K562 (cell line): ENCODE results near the gene AGAP1.

Experiments
- CTCF ChIP-seq, 3 experiments: IDR thresholded peaks in 2 of 3; conservative IDR thresholded peaks in 1 of 3; 2 replicates each; pipeline ENCODE4 v1.5.1; 2011 to 2012; ENCODE audit warnings: low read length in 3 of 3, mild to moderate bottlenecking in 3 of 3, control low read depth in 2 of 3, improper control_type of control experiment in 1 of 3, inconsistent platforms in 1 of 3, low read depth in 1 of 3, mixed read lengths in 1 of 3, moderate library complexity in 1 of 3; ENCODE audit not compliant: insufficient read depth in 2 of 3
- MAZ ChIP-seq, 2 experiments: fragments of 450-650 bp in 1 of 2; sonication (generic) in 1 of 2; formaldehyde crosslinking; IDR thresholded peaks in 1 of 2; conservative IDR thresholded peaks in 1 of 2; 2 replicates each; pipeline versions ENCODE4 v1.4.0 to v1.5.0; 2020; ENCODE audit warnings: mild to moderate bottlenecking in 1 of 2, missing genetic modification reagents in 1 of 2
- POLR2A ChIP-seq: fragments of 450-650 bp; conservative IDR thresholded peaks from 2 replicates; pipeline ENCODE4 v1.6.1; 2016
- TCF7 ChIP-seq: sonication (generic); IDR thresholded peaks from 2 replicates; pipeline ENCODE4 v1.6.1; 2016; ENCODE audit warnings: antibody characterized with exemption, borderline replicate concordance
- TEAD1 ChIP-seq, 2 experiments: fragments of 450-650 bp in 1 of 2; sonication (generic) in 1 of 2; formaldehyde crosslinking; IDR thresholded peaks; 2 replicates each; pipeline versions ENCODE4 v1.4.0 to v1.8.0; 2020 to 2022; ENCODE audit warnings: mild to moderate bottlenecking in 2 of 2, missing genetic modification reagents in 1 of 2
- TEAD2 ChIP-seq: fragments of 450-650 bp; IDR thresholded peaks from 2 replicates; pipeline ENCODE4 v1.6.1; 2016; ENCODE audit warnings: missing genetic modification characterization, control low read depth, missing compliant biosample characterization
- ZNF175 ChIP-seq: fragments of 200-800 bp; sonication (Bioruptor generic); IDR thresholded peaks from 2 replicates; pipeline ENCODE4 v1.6.1; 2016; ENCODE audit warnings: low read depth, mild to moderate bottlenecking, missing genetic modification characterization, missing compliant biosample characterization
- ZNF436 ChIP-seq: fragments of 250-450, 450-650 bp; sonication (Bioruptor Pico); formaldehyde crosslinking; IDR thresholded peaks from 2 replicates; pipeline ENCODE4 v1.7.0; 2020; ENCODE audit warnings: mild to moderate bottlenecking

- TF ChIP-seq CTCF (IDR thresholded peaks at IDR 0.05 in 2 of 3, conservative IDR thresholded peaks at IDR 0.05 in 1 of 3; ENCODE audit: insufficient read depth in 2 of 3, low read depth in 1 of 3, low read length in 3 of 3), result no peak
- no peak for TF ChIP-seq POLR2A
- TF ChIP-seq TEAD1 (CRISPR knock-in tag; IDR thresholded peaks at IDR 0.05), result no peak
- no peak for TF ChIP-seq TCF7
- TF ChIP-seq TEAD2 (tag), result no peak
- no peak for TF ChIP-seq MAZ (CRISPR knock-in tag; conservative IDR thresholded peaks at IDR 0.05 in 1 of 2, IDR thresholded peaks at IDR 0.05 in 1 of 2)
- no peak for TF ChIP-seq ZNF436 (CRISPR knock-in tag)
- TF ChIP-seq ZNF175 (CRISPR knock-in tag), result no peak
Measured at GRCh38 chr2:236049981-236050380, 556.1 kb downstream of the AGAP1 start.
